K562 (cell line): ENCODE data around the gene SERTAD2. TPM values are rescaled to one million over a fixed set of nuclear protein-coding genes. Genes with fewer than 3 reads are reported as not detected.

ENCODE experiments used
- CBFA2T2 ChIP-seq: fragments of 450-650 bp; conservative IDR thresholded peaks from 2 replicates; pipeline ENCODE4 v1.6.1; 2017; ENCODE audit warnings: mild to moderate bottlenecking
- HDAC3 ChIP-seq: fragments of 450-650 bp; IDR thresholded peaks from 2 replicates; pipeline ENCODE4 v1.6.1; 2018; ENCODE audit warnings: borderline replicate concordance, mild to moderate bottlenecking, moderate library complexity; ENCODE audit not compliant: partially characterized antibody
- KDM1A ChIP-seq, 2 experiments: fragments of 450-650 bp; IDR thresholded peaks; 2 replicates each; pipeline ENCODE4 v1.6.1; 2016; ENCODE audit warnings: mild to moderate bottlenecking in 2 of 2
- LARP7 ChIP-seq: fragments of 450-650 bp; IDR thresholded peaks from 2 replicates; pipeline ENCODE4 v1.6.1; 2016
- LEF1 ChIP-seq: fragments of 450-650 bp; IDR thresholded peaks from 2 replicates; pipeline ENCODE4 v1.6.1; 2016; ENCODE audit warnings: mild to moderate bottlenecking
- MAFF ChIP-seq: IDR thresholded peaks from 2 replicates; pipeline ENCODE4 v1.6.1; 2012; ENCODE audit warnings: low read length, improper control_type of control experiment
- MCM2 ChIP-seq: fragments of 450-650 bp; IDR thresholded peaks from 2 replicates; pipeline ENCODE4 v1.6.1; 2017; ENCODE audit warnings: low read depth, mild to moderate bottlenecking
- MCM7 ChIP-seq, 2 experiments: fragments of 450-650 bp; IDR thresholded peaks; 2 replicates each; pipeline ENCODE4 v1.6.1; 2016 to 2018
- NELFE ChIP-seq: IDR thresholded peaks from 2 replicates; pipeline ENCODE4 v1.6.1; 2011; ENCODE audit warnings: mild to moderate bottlenecking; ENCODE audit not compliant: insufficient read depth, insufficient read length
- POLR2AphosphoS5 ChIP-seq: IDR thresholded peaks from 2 replicates; pipeline ENCODE4 v1.6.1; 2011; ENCODE audit warnings: mild to moderate bottlenecking, low read depth, low read length, moderate library complexity; ENCODE audit not compliant: control insufficient read depth, insufficient read depth
- RBM15 ChIP-seq: fragments of 200-400 bp; formaldehyde crosslinking; IDR thresholded peaks from 2 replicates; pipeline ENCODE4 v1.6.1; 2018; ENCODE audit warnings: mild to moderate bottlenecking, low read length, moderate library complexity; ENCODE audit not compliant: insufficient read depth
- STAT6 ChIP-seq: sonication (generic); formaldehyde crosslinking; IDR thresholded peaks from 2 replicates; pipeline ENCODE4 v1.8.1; 2023; ENCODE audit warnings: mild to moderate bottlenecking, missing genetic modification reagents
- U2AF1 ChIP-seq: fragments of 200-400 bp; formaldehyde crosslinking; optimal IDR thresholded peaks from 2 replicates; pipeline ENCODE3; 2017; ENCODE audit warnings: mild to moderate bottlenecking, low read depth, low read length, moderate library complexity
- ZKSCAN1 ChIP-seq: fragments of 150-350 bp; IDR thresholded peaks from 2 replicates; pipeline ENCODE4 v1.6.1; 2016; ENCODE audit warnings: low read depth, low read length
- ZNF174 ChIP-seq: fragments of 250-450 bp; sonication (Bioruptor Pico); IDR thresholded peaks from 2 replicates; pipeline ENCODE4 v1.4.0; 2020; ENCODE audit warnings: mild to moderate bottlenecking
- ZNF583 ChIP-seq: fragments of 250-450 bp; sonication (Bioruptor Pico); IDR thresholded peaks from 2 replicates; pipeline ENCODE4 v1.4.0; 2020
- ZNF77 ChIP-seq: fragments of 250-450 bp; sonication (Bioruptor Pico); IDR thresholded peaks from 2 replicates; pipeline ENCODE4 v1.5.0; 2020
- polyA plus RNA-seq, 8 experiments: library from polyadenylated mRNA; depleted of rRNA in 4 of 8; stranded (reverse) in 5 of 8; unstranded in 3 of 8; fragments of >200 nt; fragmentation: Nextera tagmentation in 2 of 8; fragmentation: Illumina TruSeq in 1 of 8; extraction: Ambion mirVana in 2 of 8; extraction: Trizol in 1 of 8; gene quantifications; 2 replicates each; pipeline versions ENCODE4 v1.2.1 to v1.2.3, GENCODE V29; 2011 to 2014; ENCODE audit warnings: inconsistent platforms in 1 of 8, missing spikeins in 1 of 8
- total RNA-seq, 7 experiments: library from RNA; depleted of rRNA in 6 of 7; stranded (reverse); fragments of >200 nt in 6 of 7; fragmentation: Illumina TruSeq in 2 of 7; extraction: Trizol in 2 of 7; gene quantifications; 2 replicates each; pipeline versions ENCODE4 v1.2.1 to v1.2.3, GENCODE V29; 2011 to 2021; ENCODE audit warnings: low replicate concordance in 1 of 7
- TF ChIP-seq, protein P1 (sequence below): fragments of 250-450 bp; sonication (Bioruptor Pico); IDR thresholded peaks from 2 replicates; pipeline ENCODE4 v1.5.1; 2021; ENCODE audit warnings: mild to moderate bottlenecking
- TF ChIP-seq, protein P2 (sequence below): fragments of 450-650 bp; formaldehyde crosslinking; IDR thresholded peaks from 2 replicates; pipeline ENCODE4 v1.4.0; 2022; ENCODE audit warnings: missing genetic modification characterization
- TF ChIP-seq, protein P3 (sequence below): fragments of 450-650 bp; formaldehyde crosslinking; IDR thresholded peaks from 2 replicates; pipeline ENCODE4 v1.4.0; 2020; ENCODE audit warnings: mild to moderate bottlenecking

Gene SERTAD2
- total and polyA plus RNA-seq, 9 of the 15 experiments (the other 6 are each of a cell fraction or from before 2014, with no cell fraction given), result 3.0 to 12.5 (median 6.1) TPM

DNA sequence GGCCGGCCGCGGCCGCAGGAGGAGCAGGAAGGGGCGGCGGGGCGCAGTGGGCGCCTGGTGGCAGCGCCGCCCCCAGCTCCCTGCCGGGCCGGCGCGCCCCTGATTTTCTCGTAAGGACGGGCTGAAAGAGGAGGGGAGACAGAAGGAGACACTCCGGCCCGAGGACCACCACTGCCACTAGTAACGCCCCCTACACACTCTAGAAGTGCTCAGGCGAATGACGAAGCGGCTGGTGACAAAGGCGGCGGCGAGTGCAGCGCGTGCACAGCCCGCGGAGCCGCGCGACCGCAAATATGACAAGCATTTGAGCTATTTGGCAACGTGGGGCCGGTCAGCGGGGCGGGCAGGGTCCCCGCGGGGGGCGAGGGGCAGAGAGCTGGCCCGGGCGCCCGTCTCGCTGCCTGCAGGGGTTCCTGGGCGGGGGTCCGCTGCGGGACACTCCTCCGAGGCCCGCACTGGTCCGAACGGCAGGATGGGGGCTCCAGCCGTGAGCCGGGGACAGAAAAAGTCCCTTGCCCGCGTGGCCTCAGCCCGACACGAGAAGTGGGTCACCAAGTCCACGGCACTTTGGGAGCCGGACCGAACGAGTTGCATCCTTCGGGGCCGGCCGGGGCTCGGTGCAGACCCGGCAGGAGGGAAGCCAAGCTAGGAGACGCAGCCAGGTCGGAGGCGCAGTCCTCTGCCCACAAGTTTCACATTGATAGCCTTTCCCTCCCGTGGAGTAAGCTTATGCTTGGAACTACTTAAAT lies 524 bp upstream of the SERTAD2 start (continued):
- TF ChIP-seq, protein P1, sequence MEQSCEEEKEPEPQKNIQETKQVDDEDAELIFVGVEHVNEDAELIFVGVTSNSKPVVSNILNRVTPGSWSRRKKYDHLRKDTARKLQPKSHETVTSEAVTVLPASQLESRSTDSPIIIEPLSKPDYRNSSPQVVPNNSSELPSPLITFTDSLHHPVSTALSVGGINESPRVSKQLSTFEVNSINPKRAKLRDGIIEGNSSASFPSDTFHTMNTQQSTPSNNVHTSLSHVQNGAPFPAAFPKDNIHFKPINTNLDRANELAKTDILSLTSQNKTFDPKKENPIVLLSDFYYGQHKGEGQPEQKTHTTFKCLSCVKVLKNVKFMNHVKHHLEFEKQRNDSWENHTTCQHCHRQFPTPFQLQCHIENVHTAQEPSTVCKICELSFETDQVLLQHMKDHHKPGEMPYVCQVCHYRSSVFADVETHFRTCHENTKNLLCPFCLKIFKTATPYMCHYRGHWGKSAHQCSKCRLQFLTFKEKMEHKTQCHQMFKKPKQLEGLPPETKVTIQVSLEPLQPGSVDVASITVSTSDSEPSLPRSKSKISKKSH (CRISPR knock-in tag), result no peak
- peak; percentile 67; the same call in 1 of the 2 replicates for TF ChIP-seq POLR2AphosphoS5
- TF ChIP-seq HDAC3, result no peak
- no peak for TF ChIP-seq STAT6 (CRISPR knock-in tag)
- TF ChIP-seq MCM7 (IDR thresholded peaks at IDR 0.05), result no peak
- TF ChIP-seq MCM2, result no peak
- TF ChIP-seq, protein P2, sequence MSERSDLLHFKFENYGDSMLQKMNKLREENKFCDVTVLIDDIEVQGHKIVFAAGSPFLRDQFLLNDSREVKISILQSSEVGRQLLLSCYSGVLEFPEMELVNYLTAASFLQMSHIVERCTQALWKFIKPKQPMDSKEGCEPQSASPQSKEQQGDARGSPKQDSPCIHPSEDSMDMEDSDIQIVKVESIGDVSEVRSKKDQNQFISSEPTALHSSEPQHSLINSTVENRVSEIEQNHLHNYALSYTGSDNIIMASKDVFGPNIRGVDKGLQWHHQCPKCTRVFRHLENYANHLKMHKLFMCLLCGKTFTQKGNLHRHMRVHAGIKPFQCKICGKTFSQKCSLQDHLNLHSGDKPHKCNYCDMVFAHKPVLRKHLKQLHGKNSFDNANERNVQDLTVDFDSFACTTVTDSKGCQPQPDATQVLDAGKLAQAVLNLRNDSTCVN (CRISPR knock-in tag), result no peak
- TF ChIP-seq, protein P3, sequence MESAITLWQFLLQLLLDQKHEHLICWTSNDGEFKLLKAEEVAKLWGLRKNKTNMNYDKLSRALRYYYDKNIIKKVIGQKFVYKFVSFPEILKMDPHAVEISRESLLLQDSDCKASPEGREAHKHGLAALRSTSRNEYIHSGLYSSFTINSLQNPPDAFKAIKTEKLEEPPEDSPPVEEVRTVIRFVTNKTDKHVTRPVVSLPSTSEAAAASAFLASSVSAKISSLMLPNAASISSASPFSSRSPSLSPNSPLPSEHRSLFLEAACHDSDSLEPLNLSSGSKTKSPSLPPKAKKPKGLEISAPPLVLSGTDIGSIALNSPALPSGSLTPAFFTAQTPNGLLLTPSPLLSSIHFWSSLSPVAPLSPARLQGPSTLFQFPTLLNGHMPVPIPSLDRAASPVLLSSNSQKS (CRISPR knock-in tag), result no peak
- no peak for TF ChIP-seq NELFE
- no peak for TF ChIP-seq MAFF
- TF ChIP-seq LARP7, result no peak
- no peak for TF ChIP-seq ZNF174 (CRISPR knock-in tag)
- no peak for TF ChIP-seq ZNF77 (CRISPR knock-in tag)
- TF ChIP-seq U2AF1, result no peak
- TF ChIP-seq RBM15, result no peak
- no peak for TF ChIP-seq LEF1
- no peak for TF ChIP-seq CBFA2T2
- TF ChIP-seq ZKSCAN1, result no peak
- TF ChIP-seq ZNF583 (CRISPR knock-in tag), result no peak
- no peak for TF ChIP-seq KDM1A (IDR thresholded peaks at IDR 0.05)
